NCI-H526 treated with DMSO at 0.1 percent for 48 hours (cell line): Measurements from ENCODE around the gene RAB24.
A peak's percentile ranks its signal among the peaks of the same experiment; 100 is the strongest.
"Not testable (repeated sequence)": the region's sequence is repeated elsewhere in the genome, so short reads cannot be mapped to it uniquely, and the experiment has no call there.

Source experiments
- DNase-seq: peaks from one replicate; lab custom pipeline; 2025; lab: John Stamatoyannopoulos, UW

The RAB24 gene

DNA sequence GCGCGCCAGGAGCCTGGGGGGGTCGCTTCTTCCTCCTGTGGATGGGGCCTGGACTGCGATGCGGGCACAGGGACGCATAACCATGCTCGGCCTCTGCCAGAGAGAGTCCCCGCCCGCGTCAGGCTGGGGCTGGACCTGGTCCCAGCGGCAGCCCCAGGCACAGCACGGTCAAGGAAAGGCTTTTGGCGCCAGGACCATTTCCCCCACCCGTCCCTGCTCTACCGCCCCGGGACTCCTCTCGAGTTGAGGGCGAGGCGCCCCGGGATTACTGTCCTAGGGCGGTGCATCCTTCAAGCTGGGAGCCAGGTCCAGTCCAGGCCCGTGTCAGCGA lies 7.8 kb upstream of the RAB24 start:
- DNase-seq = no peak

DNA sequence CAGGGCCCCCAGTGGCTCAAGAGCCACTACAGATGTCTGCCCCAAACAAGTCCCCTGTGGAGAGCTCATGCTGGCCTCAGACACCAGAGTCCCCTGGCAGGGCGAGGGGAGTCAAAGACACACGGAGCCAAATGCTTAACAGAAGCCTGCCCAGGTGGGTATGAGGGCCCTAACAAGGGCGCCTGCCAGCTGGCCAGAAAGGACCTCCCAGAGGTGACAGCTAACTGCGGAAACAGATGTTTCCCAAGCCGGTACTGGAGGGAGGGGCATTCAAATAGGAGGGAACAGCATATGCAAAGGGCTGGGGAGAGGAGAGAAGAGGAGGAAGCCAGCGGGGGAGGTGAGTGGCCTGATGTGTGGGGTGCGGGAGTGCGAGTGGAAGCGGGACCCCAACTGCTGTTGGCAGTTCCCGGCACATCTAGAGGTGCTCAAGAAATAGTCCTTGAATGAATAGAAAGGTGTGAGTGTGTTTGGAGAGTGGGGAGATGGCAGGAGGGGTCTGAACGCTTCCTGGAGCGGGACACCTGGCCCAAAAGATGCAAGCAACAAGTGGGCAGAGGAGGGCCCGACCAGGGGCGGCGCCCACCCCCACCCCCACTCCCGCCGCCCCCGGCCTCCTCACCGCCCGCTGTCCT lies 7.4 kb upstream of the RAB24 start:
- peak; percentile 9 for DNase-seq

DNA sequence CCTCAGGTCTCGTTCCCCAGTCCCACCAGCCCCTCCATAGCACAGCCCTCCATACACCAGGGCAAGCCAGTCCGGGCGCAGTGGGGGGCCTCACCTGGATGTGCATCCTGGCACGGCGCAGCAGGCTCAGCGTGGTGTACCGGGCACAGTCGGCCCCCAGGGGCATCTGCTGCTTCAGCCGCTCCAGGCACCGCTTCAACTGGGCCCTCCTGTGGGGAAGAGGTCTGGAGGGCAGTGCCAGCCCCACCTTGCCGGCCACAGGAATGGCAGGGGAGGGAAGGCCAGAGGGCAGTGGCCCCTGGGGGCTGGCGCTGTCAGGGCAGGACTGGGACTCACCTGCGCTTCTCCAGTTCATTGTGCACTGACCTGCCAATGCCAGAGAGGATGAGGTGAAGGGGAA lies 6.8 kb upstream of the RAB24 start:
- DNase-seq = no peak

DNA sequence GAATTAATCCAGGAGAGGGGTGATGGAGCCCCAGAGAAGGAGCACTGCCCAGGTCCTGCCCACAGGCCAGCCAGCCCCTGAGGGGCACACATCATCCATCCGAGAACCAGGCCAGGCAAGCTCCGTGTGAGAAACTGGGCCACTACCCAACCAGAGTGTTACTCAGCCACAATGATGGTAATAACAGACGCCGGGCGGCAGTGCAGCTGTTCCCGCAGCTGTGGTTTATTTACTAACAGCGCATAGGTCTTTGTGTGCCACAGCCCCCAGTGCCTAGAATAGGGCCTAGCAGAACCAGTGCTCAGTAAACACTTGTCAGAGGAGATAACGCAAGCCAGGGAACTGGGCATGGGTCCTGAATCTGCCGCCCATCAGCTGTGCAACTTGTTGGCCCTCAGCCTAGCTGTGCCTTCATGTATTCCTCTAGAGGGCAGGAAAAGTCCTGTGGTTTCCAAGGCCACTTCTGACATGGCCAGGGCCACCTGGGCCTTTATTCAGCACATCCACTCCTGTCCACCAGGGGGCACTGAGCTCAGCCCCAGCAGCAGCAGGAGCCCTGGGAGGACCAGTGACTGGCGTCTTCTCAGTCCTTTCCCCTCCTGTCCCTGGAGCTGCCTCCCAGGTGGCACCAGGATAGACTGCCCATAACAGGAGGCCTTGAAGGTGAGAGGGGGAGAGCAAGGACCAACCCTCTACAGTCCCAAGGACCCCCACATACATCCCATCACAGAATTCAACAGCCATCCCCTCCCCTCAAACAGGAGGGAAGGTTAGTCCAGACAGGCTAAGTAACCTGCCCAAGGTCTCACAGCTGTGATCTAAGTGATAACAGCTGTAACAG lies 6.1 kb upstream of the RAB24 start:
- peak; percentile 38 for DNase-seq

DNA sequence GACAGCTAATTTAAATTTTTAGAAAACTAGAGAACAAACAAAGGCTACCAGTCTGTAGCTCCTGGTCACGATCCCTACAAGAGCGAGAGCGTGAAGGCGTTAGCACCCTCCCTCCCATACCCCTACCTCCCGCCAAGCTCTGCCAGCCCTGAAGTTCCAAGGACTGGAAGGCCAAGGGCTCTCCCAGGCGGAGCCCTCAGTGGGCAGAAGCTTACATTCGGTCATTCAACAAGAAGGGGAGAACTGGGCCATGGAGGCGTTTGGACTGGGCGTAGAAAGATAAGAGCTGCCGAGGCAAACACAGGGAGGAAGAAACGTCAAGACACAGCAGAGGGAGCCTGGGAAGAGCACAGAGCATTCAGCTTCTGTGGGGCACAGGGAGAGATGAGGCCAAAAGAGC lies 5.2 kb upstream of the RAB24 start:
- DNase-seq = no peak

DNA sequence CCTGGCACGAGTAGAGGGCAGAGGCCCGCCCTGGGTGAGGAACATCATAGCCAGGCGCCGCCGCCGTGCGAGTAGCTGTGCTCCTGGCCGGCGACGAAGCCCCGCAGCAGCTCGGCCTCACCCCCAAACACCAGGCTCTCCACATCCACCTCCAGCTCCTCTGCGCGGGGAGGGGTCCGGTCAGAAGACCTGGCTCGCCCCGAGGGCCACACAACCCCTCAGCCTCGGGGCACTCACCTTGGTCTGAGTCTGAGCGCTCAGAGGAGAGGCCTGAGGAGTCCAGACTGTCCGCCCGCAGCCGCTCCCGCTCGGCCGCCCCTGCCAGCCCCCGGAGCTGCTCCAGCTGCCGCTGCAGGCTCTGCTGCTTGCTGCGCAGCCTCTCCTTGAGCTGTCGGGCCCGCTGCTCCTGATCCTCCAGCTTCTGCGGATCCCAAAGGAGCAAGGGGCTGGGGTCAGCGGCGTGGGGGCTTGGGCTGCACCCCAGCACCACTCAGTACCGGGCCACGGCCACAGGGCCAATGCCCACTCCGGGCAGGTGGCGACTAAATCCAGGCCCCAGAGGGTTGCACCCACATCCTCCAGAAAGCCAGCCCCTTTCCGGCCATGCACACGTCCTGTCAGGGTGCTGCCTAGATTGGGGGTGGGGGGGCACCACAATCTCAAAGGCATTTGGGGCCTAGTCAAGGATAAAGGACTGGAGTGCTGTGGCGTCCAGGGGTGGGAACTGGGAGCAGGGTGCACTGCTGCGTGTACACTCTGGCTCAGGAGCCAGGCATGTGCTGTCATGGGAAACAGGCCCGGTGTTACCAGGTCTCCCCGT lies 4.2 kb upstream of the RAB24 start:
- DNase-seq = no peak

DNA sequence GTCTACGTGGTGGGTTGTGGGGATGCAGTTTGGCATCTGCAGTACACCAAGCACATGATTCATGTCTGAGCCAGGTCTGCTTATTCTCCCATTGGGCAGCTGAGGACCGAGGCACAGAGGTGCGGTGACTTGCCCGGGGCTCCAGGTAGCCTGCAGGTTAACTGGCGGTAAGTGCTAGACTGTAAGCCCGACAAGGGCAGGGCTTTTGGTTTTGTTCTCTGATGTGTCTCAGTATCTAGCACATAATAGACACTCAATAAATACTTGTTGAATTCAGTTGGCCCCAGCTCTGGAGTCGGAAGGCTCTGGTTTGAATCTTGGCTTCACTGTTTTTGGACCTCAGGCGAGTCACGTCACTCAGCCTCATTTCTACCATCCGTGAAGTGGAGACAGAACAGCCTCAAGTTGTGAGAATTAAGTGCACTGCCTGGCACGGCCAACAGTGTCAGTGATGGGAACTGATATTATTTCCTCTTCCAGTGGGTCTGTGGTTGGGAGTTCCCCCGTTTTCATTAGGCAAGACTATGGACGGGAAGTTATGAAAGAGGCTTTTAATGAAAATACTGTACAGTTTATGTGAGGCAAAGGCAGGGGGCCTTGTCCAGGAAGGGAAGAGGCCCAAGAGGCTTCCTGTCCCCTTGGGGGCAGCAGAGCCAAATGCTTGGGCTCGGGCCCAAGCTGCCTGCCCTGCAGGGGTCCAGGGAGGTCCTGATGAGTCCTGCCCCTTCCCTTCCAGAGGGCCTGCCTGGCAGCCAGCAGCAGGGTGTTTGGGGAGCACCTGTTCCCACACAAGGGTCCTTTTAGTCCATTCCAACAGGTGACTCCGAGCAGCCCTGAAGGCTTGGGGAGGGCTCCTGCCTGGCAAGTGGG lies 3.4 kb upstream of the RAB24 start:
- no peak for DNase-seq

DNA sequence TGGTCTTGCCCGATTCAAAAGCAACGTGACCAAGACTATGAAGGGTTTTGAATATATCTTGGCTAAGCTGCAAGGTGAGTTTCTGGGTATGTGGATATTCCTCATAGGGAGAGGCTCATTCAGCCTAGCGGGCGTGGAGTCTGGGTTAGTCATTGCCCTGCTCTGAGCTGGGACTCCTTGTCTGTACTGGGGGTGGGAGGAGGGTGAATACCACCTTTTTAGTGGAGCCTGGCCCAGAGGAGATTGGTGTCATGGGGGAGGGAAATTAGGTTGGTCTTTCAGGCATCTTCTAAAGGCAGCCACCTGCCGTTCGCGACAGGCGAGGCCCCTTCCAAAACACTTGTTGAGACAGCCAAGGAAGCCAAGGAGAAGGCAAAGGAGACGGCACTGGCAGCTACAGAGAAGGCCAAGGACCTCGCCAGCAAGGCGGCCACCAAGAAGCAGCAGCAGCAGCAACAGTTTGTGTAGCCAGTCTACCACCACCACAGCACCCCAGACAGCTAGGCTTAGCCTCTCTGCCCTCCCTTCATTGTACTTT lies 2.7 kb upstream of the RAB24 start:
- DNase-seq = not testable (repeated sequence)

DNA sequence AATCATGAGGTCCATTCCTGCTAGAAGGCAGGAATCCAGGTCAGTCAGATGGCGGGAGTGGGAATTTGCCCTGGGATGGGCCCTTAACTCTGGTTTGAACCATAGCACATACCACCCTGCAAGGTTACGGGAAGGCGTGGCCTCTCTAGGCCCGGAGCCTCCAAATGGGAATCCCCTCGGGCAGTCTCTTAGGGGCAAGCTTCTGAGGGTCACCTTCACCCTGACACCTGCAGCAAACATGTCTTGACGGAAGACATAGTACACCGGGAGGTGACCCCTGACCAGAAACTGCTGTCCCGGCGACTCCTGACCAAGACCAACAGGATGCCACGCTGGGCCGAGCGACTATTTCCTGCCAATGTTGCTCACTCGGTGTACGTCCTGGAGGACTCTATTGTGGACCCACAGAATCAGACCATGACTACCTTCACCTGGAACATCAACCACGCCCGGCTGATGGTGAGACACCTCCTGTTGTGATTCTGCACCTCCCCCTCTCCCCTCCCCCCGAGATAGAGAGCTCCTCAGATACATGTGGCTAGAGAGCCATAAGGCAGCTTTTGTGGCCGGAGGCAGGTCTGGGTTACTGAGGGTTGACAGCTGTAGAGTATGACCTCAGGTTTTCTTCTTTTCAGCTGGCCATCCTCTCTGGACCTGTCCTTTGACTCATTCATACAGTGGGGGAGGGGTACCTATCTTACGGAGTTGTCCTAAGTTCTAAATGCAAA lies 1.0 kb upstream of the RAB24 start:
- no peak for DNase-seq

DNA sequence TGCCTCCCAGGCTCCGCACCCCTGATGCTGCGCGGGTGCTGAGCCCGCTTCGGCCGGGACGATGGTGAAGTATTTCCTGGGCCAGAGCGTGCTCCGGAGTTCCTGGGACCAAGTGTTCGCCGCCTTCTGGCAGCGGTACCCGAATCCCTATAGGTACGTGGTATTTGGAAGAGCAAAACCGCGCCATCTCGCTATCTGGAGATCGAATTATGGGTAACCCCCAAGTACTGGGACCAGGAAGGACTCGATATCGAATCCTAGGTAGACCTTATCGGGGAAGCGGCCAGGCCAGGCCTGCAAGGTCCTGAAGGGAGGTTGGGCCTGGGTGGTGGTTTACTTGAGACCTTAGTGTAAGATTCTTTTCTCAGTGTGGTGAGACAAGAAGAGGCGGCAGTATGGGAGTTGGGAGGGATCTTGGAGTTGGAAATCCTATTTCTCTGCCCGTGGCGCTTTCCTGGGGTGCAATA lies 439 bp upstream of the RAB24 start:
- DNase-seq = no peak

DNA sequence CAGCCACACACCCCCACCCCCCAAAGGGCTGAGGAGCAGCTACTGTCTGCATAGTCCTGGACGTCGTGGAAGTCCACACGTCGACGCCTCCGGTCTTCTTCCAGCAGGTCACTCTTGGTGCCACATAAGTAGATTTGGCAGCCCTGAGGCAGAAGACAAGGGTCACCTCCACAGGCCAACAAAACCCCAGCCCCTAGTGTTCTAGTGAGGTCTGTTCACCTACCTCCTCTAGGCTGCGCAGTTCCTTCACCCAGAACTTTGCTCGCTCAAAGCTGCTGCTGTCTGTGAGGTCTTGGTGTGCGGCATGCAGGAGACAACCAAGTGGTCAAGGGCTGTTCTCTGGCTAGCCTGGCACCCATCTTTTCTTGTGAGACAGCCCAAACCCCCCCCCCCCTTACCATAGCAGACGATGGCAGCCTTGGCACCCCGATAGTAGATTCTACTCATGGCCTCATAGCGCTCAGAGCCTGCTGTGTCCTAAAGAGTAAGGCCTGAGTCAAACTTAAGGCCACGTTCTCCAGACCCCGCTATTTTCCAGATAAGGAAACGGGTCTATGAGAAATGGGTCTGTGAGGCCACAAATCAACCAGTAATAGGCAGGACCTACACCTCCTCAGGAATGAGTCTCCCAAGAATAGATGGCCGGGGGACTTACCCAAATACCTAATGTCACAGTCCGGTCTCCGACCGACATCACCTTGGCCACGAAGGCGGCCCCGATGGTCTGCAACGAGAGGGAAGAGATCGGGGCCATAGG lies 987 bp downstream of the RAB24 start:
- no peak for DNase-seq

DNA sequence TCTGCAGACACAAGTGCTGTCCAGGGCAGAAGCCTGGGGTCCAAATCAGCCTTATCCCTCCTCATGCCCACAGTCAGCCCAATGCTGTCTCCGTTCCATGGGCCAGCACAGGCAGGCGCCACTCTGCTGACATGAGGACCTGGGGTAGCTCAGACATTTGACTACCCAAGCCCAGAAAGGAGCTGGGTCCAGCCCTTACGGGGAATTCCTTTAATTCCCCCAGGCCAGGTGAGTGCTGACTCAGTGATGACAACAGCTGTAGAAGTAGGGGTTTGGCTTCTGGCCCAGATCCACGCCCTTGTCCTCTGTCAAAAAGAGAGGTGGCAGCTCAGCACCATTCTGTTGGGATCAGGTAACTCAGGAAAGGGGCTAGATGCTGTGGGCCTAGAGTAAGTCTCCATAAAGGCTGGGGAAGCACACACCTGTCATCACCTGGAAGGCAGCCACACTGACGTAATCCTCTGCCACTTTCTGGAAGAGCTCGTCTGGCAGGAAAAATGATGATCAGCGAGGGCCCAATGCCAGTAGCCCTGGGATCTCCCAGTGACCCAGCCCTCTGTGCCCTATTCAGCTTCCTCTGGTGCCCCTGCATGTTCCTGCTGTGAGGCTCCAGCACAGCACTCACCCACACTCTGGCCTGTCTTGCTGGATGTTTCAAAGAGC lies 1.9 kb downstream of the RAB24 start:
- DNase-seq = no peak

DNA sequence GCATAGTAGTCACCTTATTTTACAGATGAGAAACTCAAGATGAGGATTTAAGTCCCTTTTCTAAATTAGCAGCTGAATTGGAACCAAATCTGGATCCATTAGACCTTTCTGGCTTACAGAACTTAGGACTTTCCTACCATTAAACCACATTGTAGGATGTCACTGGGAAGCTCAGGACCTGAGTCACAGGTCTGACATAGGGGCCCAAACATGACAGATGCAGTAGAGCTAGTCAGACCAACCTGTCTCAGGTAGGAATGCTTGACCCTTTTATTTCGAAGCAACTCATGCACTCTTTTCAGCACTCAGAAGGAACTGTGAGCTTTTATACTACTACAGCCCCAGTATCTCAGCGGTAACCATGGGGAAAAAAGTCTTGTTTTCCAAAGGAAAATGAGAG lies 2.6 kb downstream of the RAB24 start:
- DNase-seq = no peak

DNA sequence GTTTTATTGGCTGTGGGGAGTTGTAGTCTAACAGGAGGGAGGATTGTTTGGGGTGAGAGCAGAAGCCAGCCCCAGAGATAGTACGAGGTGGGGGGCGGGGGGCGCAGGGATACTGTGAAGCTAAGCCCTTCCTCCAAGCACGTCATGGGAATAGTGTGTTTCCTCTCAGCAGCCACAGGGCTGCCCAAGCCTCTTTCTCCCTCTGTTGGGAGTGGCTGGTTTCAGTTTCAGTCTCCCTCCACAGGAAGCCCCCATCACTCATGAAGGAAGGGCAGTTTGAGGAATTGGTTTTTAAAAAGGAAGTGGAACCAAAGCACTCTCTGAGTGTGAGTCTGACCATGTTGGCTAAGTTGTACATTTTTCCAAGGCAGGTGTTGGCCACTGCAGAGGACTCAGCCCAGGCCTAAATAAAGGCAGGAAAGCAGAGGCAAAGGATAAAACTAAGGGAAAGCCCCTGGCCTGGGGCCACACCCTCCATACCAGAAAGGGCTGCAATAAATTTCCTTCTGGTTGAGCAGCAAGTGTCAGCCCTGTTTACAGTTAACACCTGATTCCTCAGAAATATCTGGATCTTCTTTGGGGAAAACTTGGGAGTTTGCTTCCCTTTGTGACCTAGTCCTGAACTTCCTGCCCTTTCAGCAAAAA lies 3.2 kb downstream of the RAB24 start:
- no peak for DNase-seq

DNA sequence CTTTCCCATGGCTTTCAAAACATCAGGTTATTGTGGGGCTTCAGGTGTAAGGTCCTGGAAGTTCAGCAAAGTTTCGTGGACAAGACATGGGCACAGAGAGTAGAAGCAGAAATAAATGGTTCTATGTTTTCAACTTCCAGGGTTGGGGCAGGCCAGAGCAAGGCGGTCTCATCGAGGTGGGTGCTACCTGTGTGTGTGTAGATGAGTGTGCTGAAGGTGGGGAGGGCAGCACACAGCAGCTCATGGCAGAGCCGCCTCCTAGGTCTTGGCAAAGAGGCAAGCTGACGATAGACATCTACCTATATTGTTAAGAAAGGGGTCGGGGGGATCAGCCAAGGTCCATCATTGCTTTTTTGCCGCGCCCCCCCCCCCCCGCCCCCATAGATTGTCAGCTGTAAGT lies 3.8 kb downstream of the RAB24 start:
- no peak for DNase-seq

DNA sequence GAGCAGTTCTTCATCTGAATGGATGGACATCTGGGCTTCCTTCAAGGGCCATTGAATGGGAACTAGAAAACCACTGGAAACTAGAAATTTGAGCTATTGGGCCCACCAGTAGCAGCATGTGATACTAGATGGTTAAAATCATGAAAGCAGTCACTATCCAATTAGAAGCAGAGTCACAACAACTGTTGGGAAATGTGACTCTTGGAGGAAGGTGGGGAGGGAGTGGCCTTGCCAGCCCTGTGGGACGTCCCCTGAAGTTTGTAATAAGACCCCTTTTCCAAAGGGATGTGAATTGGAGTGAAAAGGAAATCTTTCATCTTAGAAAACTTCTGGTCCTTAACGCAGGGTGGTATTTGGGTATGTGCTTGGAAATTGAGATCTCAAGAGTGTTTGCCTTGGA lies 5.6 kb downstream of the RAB24 start:
- no peak for DNase-seq

DNA sequence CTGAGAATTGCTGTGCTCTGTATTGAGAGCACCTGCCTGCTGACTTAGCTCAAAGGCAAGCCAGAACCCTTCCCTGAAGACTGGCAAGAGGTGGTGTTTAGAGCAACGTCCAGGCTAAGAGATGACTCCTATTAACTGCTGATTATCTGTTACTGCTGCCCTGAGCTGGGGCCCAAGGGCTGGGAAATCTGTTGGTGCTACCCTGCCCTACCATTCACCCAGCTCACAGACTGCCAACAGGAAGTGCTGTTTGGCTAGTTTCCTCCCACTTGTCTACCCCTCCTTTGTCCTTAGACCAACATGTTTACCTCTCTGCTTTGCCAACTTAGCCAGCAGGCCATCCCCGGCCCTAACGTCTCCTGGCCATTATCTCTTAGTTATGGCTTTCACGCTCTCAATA lies 6.9 kb downstream of the RAB24 start:
- DNase-seq = no peak

DNA sequence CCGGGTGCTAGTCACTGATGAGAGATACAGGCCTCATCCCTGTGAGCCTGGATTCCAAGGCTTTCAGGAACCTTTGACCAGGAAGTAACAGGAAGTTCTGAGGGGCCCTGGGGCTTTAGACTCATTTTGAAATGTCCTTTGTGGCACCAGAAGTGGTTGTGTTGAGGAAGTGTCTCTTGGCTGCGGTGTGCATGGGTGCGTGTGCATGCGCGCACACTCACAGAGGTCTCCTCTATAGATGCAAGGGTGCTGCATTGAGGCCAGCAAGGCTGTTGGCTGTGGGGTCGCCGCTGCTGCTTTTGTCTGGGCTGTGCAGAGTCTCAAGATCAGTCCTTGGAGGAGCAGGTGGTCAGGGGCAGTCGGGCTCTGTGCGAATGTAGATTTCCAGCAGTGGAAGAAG lies 7.6 kb downstream of the RAB24 start:
- no peak for DNase-seq

DNA sequence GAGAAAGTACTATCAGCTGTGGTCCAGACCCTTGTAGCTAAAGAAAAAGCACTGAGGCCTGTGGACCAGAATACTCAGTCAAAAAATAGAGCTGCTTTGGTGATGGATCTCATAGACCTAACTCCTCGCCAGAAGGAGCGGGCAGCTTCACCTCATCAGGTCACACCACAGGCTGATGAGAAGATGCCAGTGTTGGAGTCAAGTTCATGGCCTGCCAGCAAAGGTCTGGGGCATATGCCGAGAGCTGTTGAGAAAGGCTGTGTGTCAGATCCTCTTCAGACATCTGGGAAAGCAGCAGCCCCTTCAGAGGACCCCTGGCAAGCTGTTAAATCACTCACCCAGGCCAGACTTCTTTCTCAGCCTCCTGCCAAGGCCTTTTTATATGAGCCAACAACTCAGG lies 8.9 kb downstream of the RAB24 start:
- no peak for DNase-seq
